HG03060 (cell line): ENCODE results near the gene SWAP70.
"Not testable (repeated sequence)": the region's sequence is repeated elsewhere in the genome, so short reads cannot be mapped to it uniquely, and the experiment has no call there.

ENCODE experiments used
- ATAC-seq: cut with Tn5 transposase; IDR thresholded peaks from one replicate; pipeline ENCODE4 v1.9.1; 2021; ENCODE audit warnings: low read depth, moderate number of reproducible peaks; ENCODE audit not compliant: unreplicated experiment

The SWAP70 gene

DNA sequence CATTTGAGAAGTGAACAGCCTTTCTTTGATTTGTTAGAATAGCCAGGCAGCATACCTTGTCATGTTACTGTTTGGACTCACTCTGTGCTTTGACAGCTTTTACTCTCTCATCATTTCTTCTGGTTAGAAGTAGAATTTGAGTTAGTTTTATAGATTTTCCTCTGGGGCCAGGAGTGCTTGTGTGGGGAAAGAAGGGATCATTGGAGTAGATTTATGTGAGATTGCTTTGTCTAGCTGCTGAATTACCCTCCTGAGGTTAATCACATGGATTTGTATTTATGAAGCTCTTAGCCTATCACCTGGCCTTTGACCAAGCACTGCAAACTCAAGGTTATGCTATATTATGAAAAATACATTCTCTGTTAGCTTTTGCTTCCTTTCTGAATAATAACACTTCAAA lies 54.3 kb downstream of the SWAP70 start:
- no peak for ATAC-seq

DNA sequence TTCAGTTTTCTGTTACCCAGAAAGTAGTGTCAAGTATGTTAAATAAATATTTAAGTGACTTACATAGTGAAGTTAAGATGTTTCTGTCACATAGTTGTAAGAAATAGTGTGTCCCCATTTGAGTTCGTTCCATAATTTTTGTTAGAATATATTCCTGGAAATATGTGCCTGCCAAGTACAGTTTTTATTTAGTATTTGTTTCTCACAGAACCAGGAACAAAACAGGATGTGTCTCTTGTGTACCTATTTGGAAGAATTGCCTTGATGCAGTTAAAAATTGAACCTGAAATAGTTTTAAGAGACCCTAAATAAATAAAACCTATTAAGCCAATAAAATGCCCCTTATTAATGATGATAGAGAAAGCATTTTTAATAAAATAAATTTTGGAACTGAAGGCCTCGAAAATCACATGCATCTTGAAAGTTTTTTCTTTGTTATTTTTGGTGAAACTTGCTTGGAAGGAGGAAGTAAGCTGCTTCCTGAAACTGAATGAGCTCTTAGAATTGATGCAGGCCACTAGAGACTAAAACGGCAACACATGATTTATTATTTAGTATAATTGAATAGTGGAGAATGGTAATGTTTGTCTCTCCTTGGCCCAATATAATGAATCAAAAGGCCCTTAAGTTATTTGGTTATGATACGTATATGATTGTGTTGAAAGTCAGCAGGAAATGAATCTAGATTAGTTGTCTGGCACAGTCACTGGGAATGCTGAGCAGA lies 55.9 kb downstream of the SWAP70 start:
- ATAC-seq = no peak

DNA sequence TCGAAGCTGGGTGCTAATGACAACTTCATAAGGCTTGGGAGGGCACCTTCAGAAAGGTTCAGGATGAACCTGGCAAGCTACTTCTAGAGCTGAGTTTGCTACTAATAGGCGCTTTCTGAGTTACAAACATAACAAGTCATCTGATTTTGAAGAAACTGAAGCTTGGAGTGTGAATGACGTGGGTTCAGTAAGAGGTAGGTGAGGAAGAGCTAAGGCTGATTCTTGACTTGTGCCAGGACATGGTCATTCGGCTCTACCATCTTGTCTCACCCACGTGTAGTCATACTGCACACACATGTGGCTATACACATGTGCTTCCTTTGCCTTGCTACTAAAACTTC lies 56.4 kb downstream of the SWAP70 start:
- no peak for ATAC-seq

DNA sequence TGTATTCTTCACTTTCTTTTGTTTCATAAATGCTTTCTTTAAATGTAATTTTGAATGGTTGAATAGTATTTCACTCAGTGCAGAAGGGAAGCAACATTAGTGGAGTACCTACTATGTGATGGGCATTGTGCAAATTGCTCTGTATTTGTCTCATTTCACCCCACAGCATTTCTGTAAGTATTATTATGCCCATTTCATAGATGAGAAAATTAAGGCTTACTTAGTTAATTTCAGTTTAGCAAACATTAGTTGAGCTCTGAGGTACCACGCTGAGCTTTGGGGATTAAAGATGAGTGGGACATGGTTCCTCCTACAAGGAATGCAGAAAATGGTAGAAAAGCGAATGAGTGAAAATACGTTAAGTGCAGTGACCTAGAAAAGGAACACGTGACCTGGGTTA lies 58.1 kb downstream of the SWAP70 start:
- ATAC-seq = no peak

DNA sequence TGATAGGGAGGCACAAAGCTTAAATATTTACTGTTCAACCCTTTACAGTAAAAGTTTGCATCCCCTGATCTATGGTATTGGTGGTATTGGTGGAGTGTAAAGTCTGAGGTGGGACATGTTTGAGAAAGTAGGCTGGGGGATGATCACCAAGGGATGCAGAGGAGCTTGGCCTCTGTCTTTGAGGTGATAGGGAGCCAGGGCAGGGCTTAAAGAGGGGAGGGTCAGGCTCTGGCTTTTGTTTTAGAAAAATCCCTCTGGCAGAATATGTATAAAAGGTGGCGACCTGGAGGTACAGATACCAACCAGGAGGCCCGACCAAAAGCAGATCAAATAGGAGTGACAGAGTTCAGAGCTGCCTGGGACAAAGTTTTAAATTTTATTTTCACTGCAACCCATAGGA lies 59.0 kb downstream of the SWAP70 start:
- ATAC-seq = no peak

DNA sequence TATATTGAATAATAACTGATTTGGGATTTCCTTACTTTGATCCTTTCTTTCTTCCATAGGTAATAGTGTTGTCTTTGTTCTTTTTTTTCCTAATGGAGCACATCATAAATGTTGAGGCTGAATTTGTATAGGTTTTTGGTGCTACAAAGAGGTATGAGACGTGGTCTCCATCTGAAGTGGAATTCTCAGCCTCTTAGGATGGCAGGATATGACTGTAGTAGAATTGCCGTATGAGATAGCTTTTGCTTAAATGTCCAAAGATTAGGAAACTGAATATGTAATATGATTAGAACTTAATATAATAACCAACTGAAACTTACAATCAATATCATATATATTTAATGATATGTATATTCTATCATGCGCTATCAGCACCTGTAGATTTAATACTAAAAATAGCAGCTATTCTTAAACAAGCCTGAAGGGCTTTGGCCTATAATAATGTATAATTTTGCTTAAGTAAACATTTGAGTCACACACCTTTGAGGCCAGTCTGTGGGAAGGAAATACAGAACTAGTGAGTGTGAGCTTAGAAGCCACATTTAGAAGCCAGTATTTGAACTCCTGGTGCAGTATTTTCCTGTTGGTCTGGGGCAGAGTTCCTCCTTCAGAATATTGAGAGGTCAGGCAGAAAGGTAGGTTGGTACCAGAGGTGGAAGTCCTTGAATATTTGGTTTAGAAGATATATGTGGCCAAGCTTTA lies 62.6 kb downstream of the SWAP70 start:
- ATAC-seq = peak; percentile 56

DNA sequence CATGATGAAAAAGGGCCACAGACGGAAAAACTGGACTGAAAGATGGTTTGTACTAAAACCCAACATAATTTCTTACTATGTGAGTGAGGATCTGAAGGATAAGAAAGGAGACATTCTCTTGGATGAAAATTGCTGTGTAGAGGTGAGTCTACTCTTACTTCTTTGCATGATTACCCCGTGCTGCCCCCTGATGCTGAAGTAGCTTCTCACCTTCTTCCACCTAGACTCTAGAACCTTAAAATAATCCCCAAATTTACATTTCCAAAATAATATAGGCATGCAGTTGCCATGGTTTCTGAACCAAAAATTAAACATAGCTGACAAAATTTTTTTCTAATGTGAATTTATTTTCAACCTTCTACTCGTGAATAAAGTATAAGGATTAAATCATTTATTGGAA lies 64.2 kb downstream of the SWAP70 start:
- no peak for ATAC-seq

DNA sequence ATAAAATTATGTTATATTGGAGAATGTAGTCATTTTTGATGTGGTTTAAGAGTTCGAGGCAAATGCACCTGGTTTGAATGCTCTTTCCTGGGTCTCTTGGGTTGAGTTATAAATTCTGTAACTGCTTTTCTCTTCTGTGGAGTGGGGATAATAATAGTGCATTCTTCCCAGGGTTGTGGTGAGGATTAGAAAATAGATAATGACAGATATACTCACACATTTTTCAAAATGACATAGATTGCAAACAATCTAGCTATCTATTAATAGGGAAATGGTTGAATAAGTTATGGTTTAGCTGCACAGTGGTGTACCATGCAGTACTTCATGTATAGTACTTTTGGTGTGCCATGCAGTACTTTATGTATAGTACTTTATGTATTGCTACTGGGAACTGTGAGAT lies 67.4 kb downstream of the SWAP70 start:
- ATAC-seq = no peak

DNA sequence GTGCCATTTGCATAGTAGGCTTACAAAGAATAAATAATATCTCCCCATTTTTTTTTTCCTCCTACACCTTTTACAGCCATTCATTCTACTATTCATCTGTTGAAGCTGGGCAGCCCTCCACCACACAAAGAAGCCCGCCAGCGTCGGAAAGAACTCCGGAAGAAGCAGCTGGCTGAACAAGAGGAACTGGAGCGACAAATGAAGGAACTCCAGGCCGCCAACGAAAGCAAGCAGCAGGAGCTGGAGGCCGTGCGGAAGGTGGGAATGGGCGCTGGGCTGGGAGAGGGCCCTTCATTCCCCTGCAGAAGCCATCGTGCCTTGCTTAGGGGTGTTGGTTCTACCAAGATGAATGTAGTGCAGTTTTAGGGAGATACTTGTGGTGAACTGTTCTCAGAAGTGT lies 68.6 kb downstream of the SWAP70 start:
- ATAC-seq = no peak

DNA sequence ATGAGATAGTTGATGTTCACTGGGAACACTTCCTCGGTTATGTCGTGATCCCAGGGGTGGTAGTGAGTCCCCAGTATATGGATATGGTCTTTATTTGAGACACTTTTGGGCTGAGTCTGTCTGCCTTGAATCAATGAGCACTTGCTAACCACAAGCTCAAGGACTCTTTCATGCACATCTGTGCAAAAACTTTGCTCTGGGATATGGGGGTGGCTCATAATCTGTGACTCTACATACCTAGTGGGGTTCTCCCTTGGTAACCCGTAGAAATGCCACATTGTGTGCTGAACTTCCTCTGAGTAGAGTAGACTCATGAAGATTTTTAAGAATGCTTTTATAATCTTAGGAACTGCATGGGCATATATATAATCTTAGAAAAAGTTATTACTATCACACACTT lies 69.3 kb downstream of the SWAP70 start:
- no peak for ATAC-seq

DNA sequence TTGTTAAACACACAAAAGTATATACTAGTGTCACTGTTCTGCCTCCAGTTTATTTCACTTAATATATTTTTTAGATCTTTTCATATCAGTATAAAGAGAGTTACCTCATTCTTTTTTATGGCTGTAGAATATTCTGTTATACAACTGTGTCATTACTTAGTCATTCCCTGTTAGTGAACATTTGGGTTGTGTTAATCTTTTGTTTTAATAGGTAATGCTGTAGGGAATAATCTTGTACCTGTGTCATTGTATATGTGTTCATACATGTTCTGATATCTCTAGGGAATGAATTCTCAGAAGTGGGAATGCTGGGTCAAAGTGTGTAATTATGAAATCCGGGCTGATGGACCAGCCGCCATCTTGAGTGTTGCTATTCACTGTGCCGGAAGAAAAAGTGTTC lies 71.4 kb downstream of the SWAP70 start:
- no peak for ATAC-seq

DNA sequence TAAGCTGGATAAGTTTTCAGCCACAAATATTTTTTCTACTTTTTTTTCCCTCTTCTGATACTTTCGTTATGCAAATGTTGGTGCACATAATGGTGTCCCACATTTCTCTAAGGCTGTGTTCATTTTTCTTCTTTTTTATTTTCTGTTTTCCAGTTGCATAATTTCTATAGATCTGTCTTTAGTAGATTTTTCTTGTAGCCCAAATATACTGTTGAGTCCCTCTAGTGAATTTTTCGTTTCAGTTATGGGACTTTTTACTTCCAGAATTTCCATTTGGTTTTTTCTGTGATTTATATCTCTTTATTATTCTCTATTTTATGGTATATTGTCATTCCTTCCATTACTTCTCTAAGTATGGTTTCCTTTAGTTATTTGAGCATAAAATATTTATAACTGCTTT lies 72.0 kb downstream of the SWAP70 start:
- ATAC-seq = no peak

DNA sequence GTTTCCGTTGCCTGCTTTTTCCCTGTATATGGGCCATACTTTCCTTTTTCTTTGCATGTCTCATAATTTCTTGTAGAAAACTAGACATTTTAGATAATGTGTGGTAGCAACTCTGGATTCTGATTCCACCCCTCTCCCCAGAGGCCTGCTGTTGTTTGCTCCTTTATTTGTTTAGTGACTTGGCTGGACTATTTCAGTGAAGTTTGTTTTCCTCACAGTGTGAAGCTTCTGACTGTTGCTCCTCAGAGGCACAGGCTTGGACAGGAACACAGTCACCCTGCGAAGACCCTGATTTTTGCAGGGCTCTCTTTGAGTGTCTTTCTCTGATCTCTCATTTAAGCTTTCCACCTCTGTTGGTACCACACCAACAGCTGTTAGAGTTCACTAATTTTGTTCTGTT lies 72.5 kb downstream of the SWAP70 start:
- no peak for ATAC-seq

DNA sequence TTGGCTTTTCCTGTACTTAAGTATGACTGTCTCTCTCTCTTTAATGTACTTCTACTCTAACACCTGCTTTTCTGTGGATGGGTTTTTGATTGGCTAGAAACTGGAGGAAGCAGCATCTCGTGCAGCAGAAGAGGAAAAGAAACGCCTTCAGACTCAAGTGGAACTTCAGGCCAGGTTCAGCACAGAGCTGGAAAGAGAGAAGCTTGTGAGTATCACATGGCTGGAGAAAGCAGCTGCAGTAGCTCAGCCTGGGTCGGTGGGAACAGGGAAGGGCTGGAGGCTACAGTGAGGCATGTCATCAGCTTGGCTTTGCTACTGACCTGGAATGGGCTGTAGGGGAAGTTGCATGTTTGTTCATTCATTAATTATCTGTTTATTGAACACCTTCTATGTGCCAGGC lies 74.2 kb downstream of the SWAP70 start:
- no peak for ATAC-seq

DNA sequence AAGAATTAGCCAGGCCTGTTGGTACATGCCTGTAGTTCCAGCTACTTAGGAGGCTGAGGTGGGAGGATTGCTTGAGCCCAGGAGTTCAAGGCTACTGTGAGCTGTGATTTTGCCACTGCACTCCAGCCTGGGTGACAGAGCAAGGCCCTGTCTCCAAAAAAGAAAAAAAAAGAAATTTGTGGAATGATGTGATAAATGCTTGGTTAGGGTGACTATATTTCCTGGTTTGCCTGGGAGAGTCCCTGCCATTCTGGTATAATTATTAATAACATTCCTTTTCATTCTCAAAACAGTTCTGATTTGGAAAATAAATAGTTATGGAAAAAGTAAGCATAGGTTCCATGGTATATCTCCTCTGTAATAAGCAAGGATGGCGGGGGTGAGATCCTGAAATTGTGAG lies 74.8 kb downstream of the SWAP70 start:
- no peak for ATAC-seq

DNA sequence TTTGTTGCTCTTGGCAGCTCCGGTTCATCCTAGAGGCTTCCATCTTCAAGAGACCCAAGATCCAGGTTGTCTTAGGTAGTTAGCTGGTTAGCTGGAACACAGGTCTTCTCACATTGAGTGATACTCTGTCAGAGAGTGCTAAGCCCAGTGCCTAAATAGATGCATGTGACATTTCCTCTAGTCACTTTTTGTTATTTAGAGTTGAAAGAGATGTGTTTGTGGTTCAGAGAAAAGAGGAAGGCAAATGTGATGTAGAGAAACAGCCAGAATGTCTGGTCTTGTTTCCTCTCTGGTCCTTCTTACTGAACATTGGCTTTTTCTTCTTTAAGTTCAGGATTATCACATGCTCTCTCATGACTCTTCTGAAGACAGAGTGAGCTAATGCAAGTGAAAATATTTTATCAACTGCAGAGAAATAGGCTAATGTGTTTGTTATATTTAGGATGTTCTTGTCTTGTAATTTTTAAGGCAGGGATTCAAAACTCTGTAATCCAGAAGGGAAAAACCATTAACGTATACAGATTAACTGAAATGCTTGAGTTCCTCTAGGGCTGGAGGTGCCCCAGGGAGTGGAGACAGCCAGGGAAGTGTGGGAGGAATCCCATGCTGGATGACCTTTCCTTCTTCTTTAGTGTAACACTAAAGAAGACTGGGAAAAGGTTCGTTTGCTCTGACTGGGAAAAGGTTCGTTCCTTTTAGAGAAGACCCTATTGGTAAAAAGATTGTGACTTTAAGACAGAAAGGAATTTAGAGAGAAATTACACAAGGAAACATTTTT lies 75.4 kb downstream of the SWAP70 start:
- peak; percentile 72 for ATAC-seq

DNA sequence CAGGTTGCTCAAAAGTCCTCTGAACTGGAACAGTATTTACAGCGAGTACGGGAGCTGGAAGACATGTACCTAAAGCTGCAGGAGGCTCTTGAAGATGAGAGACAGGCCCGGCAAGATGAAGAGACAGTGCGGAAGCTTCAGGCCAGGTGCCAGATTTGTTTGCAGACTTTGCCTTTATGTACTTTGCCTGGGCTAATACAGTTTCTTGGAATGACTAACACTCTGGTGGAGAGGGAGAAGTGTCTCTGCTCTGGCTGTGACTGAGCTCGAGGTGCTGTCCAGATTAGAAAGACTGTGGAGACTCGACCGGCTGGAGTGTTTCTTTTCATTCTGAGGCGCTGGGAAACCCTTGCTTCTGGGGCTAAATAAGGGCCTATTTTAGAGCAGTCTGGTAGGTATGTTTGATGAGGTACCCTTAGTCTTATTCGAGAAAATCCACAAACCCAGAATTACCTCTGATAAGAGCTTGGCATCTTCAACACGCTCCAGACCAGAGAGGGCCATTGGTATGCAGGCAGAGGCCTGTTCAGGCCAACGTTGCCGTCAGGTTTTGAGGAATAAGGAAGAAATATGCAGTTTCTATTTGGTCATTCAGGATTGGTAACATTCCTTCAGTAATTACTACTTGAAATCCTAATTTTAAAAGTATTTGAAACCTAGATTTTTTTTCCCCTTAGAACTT lies 76.5 kb downstream of the SWAP70 start:
- ATAC-seq = no peak

DNA sequence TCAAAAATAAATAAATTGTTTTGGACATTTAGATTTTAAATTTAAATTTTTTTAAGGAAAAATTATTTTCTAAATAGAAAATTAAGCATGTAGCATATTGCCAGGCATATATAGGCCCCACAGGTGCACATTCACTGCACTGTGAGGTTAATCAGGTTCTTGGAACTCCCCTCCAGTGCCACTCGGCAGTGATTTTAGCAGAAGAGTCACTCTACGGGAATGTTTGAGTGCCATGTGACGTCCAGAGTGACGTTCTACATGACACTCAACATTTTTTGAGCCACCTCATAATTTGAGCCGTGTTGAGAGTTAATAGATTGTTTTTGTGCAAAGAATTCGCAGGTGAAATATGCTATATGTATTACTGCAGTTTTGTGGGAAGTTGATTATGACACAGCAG lies 77.4 kb downstream of the SWAP70 start:
- ATAC-seq = no peak

DNA sequence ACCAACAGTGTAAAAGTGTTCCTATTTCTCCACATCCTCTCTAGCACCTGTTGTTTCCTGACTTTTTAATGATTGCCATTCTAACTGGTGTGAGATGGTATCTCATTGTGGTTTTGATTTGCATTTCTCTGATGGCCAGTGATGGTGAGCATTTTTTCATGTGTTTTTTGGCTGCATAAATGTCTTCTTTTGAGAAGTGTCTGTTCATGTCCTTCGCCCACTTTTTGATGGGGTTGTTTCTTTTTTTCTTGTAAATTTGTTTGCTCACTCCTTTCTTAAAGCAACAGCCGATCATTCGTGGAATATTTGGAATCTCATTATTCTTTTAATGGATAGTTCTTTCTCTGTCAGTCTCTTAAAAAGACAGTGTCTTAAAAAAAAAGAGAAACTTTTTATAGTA lies 79.6 kb downstream of the SWAP70 start:
- not testable (repeated sequence) for ATAC-seq

DNA sequence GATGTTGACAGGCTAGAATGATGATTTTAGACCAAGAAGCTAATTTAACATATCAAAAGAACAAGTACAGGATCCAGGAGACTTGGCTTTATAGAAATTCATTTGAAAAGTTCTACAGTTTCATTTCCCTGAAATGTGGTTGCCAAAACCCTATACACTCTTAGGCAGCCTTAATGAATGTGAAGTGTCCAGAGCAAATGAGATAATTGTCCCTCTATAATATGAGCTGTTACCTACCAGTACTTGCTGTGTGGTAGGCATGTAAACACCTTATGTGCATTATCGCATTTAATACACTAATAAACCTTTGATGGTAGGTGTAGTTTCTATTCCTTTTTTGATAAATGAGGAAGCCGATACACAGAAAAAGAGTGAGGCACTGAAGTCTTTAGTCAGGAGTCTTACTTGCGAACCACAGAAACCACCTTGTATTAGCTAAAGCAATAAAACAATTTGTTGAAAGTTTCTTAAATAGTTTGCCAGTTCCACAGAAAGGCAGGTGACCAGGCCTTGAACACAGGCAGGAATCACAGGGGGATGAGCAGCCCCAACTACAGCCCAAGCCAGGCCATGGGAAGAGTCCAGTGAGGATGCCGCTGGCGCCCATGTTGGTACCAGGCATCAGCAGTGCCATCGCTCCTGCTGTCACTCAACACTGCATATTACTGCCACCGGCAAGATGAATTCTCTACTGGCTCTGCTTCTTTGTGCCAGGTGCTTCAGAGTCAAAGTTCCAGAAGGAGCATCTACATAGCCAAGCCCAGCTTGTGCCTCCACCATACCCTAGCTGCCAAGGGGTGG lies 81.7 kb downstream of the SWAP70 start:
- ATAC-seq = peak; percentile 38
